Hindlimb muscle (tissue), 1 donor: Measurements from ENCODE around the gene LCN10. TPM values are rescaled to one million over a fixed set of nuclear protein-coding genes. Genes with fewer than 3 reads are reported as not detected.

ENCODE experiments used
- DNase-seq: peaks from one replicate; pipeline ENCODE4 v3.0.0-alpha.2; 2013
- polyA plus RNA-seq: library from polyadenylated mRNA; unstranded; fragments of 120-200 nt; gene quantifications from one replicate; pipeline ENCODE4 v1.2.1, GENCODE V29; 2013; ENCODE audit not compliant: insufficient read length

The LCN10 gene
- polyA plus RNA-seq, 1 donor: 5.6 TPM

GRCh38 chr9:136697821-136698526 lies 44.8 kb downstream of the LCN10 start:
- DNase-seq: no peak

DNA sequence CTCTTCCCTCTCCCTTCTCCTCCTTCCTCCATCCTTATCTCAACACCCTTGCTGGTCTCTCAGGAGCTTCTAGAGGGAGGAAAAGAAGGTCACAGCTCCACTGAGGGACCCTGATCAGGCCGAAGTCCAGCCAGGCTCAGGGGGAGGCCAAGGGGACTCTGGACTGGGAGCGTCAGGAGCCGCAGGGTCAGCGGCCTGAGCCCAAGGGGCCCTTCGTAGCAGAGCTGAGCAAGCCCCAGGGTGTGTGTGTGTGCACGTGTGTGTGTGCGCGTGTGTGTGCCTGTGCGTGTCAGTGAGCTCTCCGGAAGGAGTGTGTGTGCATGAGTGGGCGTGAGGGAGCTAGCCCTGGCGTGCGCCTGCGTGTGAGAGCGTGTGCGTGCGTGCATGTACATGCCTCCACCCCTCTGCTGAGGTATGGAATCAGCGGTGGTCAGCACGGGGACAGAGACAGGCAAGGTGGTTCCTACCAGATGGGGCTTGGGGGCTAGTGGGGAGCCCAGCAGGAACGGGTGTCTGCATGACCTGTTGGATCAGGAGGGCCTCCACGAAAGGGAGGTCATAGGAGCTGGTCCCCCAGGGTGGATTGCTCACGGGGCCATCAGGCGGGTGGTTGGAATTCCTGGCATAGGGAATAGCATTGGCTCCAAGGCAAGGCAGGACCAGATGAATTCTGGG lies 45.5 kb downstream of the LCN10 start:
- DNase-seq: no peak

DNA sequence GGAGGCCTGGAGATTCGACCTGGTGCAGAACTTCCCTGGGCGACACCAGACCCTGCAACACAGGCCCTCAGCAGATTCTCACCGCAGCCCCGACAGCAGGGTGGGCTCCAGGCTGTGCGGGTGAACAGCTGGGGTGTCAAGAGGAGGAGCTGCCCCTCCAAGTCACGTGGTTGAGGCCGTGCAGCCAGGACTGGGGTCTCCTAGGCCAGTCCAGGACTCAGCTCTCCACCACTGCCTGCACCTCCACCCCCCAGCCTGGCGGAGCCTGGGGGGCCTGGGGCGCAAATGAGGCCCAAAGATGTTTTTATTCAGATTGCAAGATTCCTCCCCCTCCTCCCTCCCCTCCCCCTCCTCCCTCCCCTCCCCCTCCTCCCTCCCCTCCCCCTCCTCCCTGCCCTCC lies 46.2 kb downstream of the LCN10 start:
- no peak for DNase-seq

GRCh38 chr9:136695955-136696354 lies 46.8 kb downstream of the LCN10 start:
- DNase-seq: no peak

- DNase-seq: no peak
Observed at GRCh38 chr9:136695435-136695895, 47.3 kb downstream of the LCN10 start.

- no peak for DNase-seq
Observed at GRCh38 chr9:136694872-136695247, 47.9 kb downstream of the LCN10 start.

- DNase-seq: no peak
Observed at GRCh38 chr9:136694163-136694871, 48.4 kb downstream of the LCN10 start.

DNA sequence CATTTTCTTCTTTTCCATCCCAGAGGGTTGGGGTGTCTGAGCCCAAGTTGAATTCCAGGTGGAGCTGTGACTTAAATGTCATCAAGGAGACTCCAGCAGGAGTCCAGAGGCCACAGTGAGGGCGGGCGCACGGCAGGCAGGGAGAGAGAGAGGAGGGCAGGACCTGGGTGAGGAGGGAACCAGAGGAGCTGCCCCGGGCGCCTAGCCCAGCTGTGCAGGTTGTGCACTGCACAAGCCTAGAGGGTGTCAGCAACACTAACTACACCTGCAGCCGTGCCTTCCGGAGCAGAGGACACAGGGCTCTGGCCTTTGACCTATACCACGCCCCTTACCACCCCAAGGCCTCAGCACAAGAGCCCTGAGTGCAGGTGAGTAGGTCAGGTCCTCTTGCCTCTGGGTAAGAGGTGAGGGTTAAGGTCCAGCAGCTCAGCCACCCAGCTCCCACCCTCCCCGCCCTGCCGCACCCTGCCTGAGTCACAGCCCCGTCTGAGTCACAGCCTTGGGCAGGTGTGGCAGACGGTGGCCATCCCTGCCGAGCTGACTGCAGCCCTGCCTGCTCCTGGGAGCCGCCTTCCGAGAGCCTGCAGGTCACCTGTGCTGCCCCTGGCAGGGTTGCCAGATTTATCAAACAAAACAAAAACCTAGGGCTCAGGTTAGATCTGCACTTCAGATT lies 49.1 kb downstream of the LCN10 start:
- DNase-seq: no peak

GRCh38 chr9:136693135-136693489 lies 49.6 kb downstream of the LCN10 start:
- DNase-seq: no peak

DNA sequence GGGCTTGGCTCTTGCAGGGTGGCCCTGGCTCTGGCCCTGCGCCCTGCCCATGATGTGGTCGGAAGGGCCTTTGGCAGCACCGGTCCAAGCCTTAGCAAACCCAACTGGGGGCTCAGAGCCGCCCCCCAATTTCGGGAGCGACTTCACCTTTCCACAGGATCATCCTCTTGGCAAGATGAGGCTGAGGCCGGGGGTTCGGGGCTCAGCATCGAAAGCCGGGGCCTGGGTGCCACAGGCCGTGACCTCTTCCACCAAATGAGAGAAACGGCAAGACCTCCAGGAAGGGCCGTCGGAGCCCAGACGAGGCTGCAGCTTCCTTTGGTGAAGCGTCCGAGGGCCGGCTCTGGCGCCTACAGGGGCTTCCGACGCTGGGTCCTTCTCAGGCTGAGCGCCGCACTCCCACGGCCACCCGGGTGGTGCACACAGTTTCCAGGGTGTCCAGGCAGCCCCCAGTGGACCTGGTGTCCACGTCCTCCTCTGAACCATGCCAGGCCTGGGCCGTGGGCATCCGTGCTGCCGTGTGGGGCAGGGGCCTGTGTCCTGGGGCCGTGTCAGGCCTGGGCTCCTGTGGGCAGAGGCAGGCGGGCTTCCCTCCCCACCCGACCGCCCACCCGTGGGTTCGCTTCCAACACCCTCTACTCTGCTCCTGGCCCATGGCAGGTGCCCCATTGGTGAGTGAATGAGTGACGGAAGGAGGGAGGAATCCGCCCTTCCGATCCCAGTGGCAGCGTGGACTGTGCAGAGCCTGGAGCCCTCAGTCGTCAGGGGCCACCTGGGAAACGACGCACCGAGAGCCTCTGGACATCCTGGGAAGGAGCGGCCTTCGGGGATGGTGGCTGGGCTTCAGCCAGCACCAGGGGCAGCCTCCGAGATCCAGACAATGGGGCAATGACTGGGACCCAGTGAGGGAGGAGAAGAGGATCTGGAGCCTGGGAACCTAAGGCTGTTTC lies 50.3 kb downstream of the LCN10 start:
- no peak for DNase-seq

DNA sequence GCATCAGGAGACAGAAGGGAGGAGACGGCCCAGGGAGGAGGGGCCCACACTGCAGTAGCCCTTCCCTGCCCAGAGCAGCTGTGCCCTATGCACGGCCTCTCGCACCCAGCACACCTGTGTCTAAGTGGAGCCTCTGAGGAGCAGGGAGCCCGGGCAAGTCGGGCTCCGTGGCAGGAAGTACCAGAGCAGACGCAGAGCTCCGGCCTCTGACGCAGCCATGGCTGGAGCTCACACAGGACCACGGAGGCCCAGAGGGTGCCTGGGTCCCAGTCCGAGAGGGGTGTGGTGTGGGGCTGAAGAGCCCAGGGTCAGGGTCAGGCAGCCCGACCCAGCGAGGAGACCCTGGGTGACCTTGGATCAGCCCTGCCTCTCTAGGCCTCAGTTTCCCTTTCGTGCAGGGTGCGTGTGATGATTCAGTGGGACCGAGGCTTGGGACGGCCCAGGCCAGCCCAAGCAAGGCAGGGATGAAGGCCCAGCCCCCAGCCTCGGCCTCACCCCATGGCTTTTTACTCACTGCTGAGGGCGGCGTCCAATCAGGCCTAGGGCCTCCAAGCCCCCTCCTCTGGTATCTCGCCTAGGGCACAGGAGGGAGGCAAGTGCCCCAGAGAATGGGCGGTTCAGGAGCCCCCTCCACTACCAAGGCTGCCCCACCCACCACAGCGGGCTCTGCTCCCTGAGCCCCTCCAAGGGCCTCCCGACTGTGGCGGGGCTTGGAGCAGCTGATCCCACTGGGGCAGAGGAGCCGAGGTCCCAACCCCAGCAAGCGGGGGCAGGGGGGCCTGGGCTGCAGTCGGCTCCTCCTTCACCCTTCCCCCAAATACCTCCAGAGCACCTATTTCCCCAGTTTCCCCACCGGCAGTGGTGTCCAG lies 51.2 kb downstream of the LCN10 start:
- DNase-seq: no peak

- DNase-seq: no peak
Observed at GRCh38 chr9:136690806-136691261, 51.9 kb downstream of the LCN10 start.

DNA sequence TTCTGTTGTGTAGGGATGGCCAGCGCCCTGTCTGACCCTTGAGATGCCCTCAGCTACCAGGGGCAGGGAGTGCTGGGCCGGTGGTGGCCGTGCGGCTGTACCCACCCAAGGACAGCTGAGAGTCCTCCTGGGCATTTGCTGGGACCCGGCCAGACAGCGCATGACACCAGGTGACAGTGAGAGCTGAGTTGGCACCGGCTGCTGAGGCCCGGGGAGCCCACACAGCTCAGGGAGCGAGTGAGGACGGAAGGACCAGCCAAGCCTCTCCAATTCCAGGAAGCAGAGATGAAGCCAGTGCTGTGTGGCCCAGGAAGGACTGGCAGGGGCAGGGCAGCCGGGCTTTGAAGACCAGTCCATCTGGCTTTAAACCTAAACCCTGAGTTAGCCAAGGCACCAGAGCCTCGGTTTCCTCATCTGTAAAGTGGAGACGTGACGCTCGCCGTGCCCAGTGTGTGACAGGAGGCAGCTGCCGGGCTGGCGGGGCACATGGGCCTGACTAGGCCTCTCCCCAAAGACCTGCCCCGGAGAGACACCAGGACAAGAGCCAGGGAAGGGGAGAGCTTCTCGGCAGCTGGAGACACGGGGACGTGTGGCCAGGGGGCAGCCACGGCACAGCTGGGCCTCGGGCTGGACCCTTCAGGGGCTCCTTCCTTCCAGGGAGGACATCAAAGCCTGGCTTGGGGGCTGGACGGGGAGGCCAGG lies 52.5 kb downstream of the LCN10 start:
- DNase-seq: no peak

- no peak for DNase-seq
Observed at GRCh38 chr9:136689108-136689460, 53.7 kb downstream of the LCN10 start.

DNA sequence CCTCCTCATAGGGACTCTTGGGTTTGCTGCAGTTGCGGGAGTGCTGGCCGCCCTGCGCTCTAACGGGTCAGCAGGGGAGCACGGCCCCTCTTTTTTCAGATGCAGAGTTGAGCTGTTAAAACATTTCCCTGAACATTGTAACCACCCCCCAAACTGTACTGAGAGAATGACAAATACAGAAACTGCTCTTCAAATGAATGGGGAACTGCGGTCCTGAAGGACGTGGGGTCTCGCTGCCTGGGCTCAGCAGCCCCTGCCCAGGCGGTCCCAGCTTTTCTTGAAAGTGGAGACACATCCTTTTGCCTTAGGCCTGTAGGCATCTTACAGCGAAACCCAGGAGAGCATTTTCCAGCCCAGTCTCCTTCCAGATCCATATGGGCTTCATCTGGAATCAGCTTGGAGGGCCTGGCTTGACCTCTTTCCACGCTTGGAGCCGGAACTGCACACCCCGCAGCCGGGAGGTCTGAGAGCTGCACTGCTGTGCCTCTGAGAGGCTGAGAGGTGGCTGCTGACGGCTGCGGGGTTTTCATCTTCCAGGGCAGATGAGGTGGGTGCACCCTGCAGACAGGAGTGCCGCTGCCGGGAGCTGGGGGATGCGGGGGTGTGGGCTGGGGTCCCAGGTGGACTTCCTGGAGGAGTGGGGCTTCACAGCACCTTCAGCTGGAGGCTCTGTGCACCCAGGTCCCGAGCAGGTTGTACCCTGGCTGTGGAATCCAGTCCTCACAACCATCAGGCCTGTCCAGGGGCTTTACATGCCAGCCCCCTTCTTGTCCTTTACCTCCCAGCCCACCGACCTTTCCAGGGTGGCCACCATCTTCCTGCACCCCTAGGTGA lies 54.2 kb downstream of the LCN10 start:
- no peak for DNase-seq
